ENCODE results near the gene NR2F2.

NR2F2 gene

GRCh38 chr15:96297783-96298182 lies 32.7 kb upstream of the NR2F2 start:
- no peak overlapping the region for H3K23ac ChIP-seq (ENCODE audit: low read depth, low read length, poor library complexity)
- H2BK5ac ChIP-seq (ENCODE audit: low read length): no peak overlapping the region
- H3K9me3 ChIP-seq (replicated peaks in 1 of 2; ENCODE audit: control insufficient read depth in 2 of 2, insufficient read depth in 1 of 2, low read depth in 1 of 2, low read length in 2 of 2): peaks cover 0 to 12% of the 10 kb centered on the region in 2 donors
- H4K91ac ChIP-seq (ENCODE audit: low read depth, low read length, poor library complexity): no peak overlapping the region
- no peak overlapping the region for H3K4me3 ChIP-seq (ENCODE audit: low read length in 2 of 2)
- H3K14ac ChIP-seq (ENCODE audit: low read length): no peak overlapping the region
- H2BK120ac ChIP-seq (ENCODE audit: low read depth, low read length): no peak overlapping the region
- no peaks in the 10 kb centered on the region for H3K36me3 ChIP-seq (replicated peaks in 1 of 2; ENCODE audit: control insufficient read depth in 2 of 2, insufficient read depth in 2 of 2, low read length in 2 of 2)
- no peak overlapping the region for H2BK12ac ChIP-seq (ENCODE audit: low read length)
- H4K8ac ChIP-seq (ENCODE audit: low read depth, low read length): no peak overlapping the region
- no peak overlapping the region for H3K18ac ChIP-seq (ENCODE audit: low read length)
- no peak overlapping the region for H2AK5ac ChIP-seq (ENCODE audit: low read depth, low read length)
- no peak overlapping the region for H2AFZ ChIP-seq (ENCODE audit: low read length)
- no peak overlapping the region for H2BK15ac ChIP-seq (ENCODE audit: low read length)
- WGBS, 2 donors (ENCODE audit: extremely low coverage in 2 of 2, insufficient read length in 2 of 2, insufficient replicate concordance in 1 of 2): no CpG with 5 or more reads among the region's 4 CpGs
- H3K27me3 ChIP-seq (ENCODE audit: control insufficient read depth in 3 of 3, insufficient read depth in 3 of 3, low read depth in 1 of 3, low read length in 3 of 3): no peaks in the 10 kb centered on the region
- DNase-seq (ENCODE audit: low spot score): no peak
- peaks cover 0 to 4% of the 10 kb centered on the region in 2 donors for H3K4me1 ChIP-seq (ENCODE audit: control insufficient read depth in 2 of 2, insufficient read depth in 1 of 2, low read depth in 1 of 2, low read length in 2 of 2)
- no peak overlapping the region for H3K27ac ChIP-seq (replicated peaks; ENCODE audit: low read length)
- no peaks in the 10 kb centered on the region for H3K79me1 ChIP-seq (ENCODE audit: low read depth, low read length)
- H3K4ac ChIP-seq (ENCODE audit: low read length): no peak overlapping the region
- H3K9ac ChIP-seq (ENCODE audit: low read depth, low read length, poor library complexity): no peak overlapping the region
- H3K4me2 ChIP-seq (ENCODE audit: insufficient read depth, low read length, poor library complexity, severe bottlenecking): no peak overlapping the region

- Histone ChIP-seq H4K8ac (ENCODE audit: low read depth, low read length) (no peak overlapping the region), H3K4ac (ENCODE audit: low read length) (no peak overlapping the region), H3K9me3 (replicated peaks in 1 of 2; ENCODE audit: control insufficient read depth in 2 of 2, insufficient read depth in 1 of 2, low read depth in 1 of 2, low read length in 2 of 2) (peaks cover 0 to 12% of the 10 kb centered on the region in 2 donors), H3K27me3 (ENCODE audit: control insufficient read depth in 3 of 3, insufficient read depth in 3 of 3, low read depth in 1 of 3, low read length in 3 of 3) (no peaks in the 10 kb centered on the region), H2AFZ (ENCODE audit: low read length) (no peak overlapping the region), H3K18ac (ENCODE audit: low read length) (no peak overlapping the region), H2BK12ac (ENCODE audit: low read length) (no peak overlapping the region), H3K36me3 (replicated peaks in 1 of 2; ENCODE audit: control insufficient read depth in 2 of 2, insufficient read depth in 2 of 2, low read length in 2 of 2) (no peaks in the 10 kb centered on the region), H3K14ac (ENCODE audit: low read length) (no peak overlapping the region), H2BK120ac (ENCODE audit: low read depth, low read length) (no peak overlapping the region), H3K79me1 (ENCODE audit: low read depth, low read length) (no peaks in the 10 kb centered on the region), H3K4me3 (ENCODE audit: low read length in 2 of 2) (no peak overlapping the region), H4K91ac (ENCODE audit: low read depth, low read length, poor library complexity) (no peak overlapping the region), H3K9ac (ENCODE audit: low read depth, low read length, poor library complexity) (no peak overlapping the region), H3K4me2 (ENCODE audit: insufficient read depth, low read length, poor library complexity, severe bottlenecking) (no peak overlapping the region), H3K4me1 (ENCODE audit: control insufficient read depth in 2 of 2, insufficient read depth in 1 of 2, low read depth in 1 of 2, low read length in 2 of 2) (peaks cover 0 to 4% of the 10 kb centered on the region in 2 donors), H2BK15ac (ENCODE audit: low read length) (no peak overlapping the region), H3K23ac (ENCODE audit: low read depth, low read length, poor library complexity) (no peak overlapping the region), H2BK5ac (ENCODE audit: low read length) (no peak overlapping the region), H2AK5ac (ENCODE audit: low read depth, low read length) (no peak overlapping the region), H3K27ac (replicated peaks; ENCODE audit: low read length) (no peak overlapping the region)
- no CpG with 5 or more reads among the region's 2 CpGs for WGBS, 2 donors (ENCODE audit: extremely low coverage in 2 of 2, insufficient read length in 2 of 2, insufficient replicate concordance in 1 of 2)
- no peak for DNase-seq (ENCODE audit: low spot score)
Observed at GRCh38 chr15:96298217-96298616, 32.3 kb upstream of the NR2F2 start.

GRCh38 chr15:96300836-96301235 lies 29.7 kb upstream of the NR2F2 start:
- Histone ChIP-seq H2AK5ac (ENCODE audit: low read depth, low read length) (no peak overlapping the region), H3K27me3 (ENCODE audit: control insufficient read depth in 3 of 3, insufficient read depth in 3 of 3, low read depth in 1 of 3, low read length in 3 of 3) (no peaks in the 10 kb centered on the region), H3K36me3 (replicated peaks in 1 of 2; ENCODE audit: control insufficient read depth in 2 of 2, insufficient read depth in 2 of 2, low read length in 2 of 2) (no peaks in the 10 kb centered on the region), H3K4me1 (ENCODE audit: control insufficient read depth in 2 of 2, insufficient read depth in 1 of 2, low read depth in 1 of 2, low read length in 2 of 2) (peaks cover 0 to 2% of the 10 kb centered on the region in 2 donors), H3K18ac (ENCODE audit: low read length) (no peak overlapping the region), H2BK5ac (ENCODE audit: low read length) (no peak overlapping the region), H3K4me3 (ENCODE audit: low read length in 2 of 2) (no peak overlapping the region), H3K4me2 (ENCODE audit: insufficient read depth, low read length, poor library complexity, severe bottlenecking) (no peak overlapping the region), H3K23ac (ENCODE audit: low read depth, low read length, poor library complexity) (no peak overlapping the region), H2BK12ac (ENCODE audit: low read length) (no peak overlapping the region), H3K9ac (ENCODE audit: low read depth, low read length, poor library complexity) (no peak overlapping the region), H3K14ac (ENCODE audit: low read length) (no peak overlapping the region), H3K4ac (ENCODE audit: low read length) (no peak overlapping the region), H2BK15ac (ENCODE audit: low read length) (no peak overlapping the region), H2BK120ac (ENCODE audit: low read depth, low read length) (no peak overlapping the region), H4K8ac (ENCODE audit: low read depth, low read length) (no peak overlapping the region), H3K79me1 (ENCODE audit: low read depth, low read length) (no peaks in the 10 kb centered on the region), H4K91ac (ENCODE audit: low read depth, low read length, poor library complexity) (no peak overlapping the region), H3K9me3 (replicated peaks in 1 of 2; ENCODE audit: control insufficient read depth in 2 of 2, insufficient read depth in 1 of 2, low read depth in 1 of 2, low read length in 2 of 2) (peaks cover 0 to 12% of the 10 kb centered on the region in 2 donors), H3K27ac (replicated peaks; ENCODE audit: low read length) (no peak overlapping the region), H2AFZ (ENCODE audit: low read length) (no peak overlapping the region)
- DNase-seq (ENCODE audit: low spot score): no peak
- no CpG with 5 or more reads among the region's 5 CpGs for WGBS, 2 donors (ENCODE audit: extremely low coverage in 2 of 2, insufficient read length in 2 of 2, insufficient replicate concordance in 1 of 2)

- Histone ChIP-seq H2BK15ac (ENCODE audit: low read length) (no peak overlapping the region), H3K14ac (ENCODE audit: low read length) (no peak overlapping the region), H2BK5ac (ENCODE audit: low read length) (no peak overlapping the region), H3K9ac (ENCODE audit: low read depth, low read length, poor library complexity) (no peak overlapping the region), H3K23ac (ENCODE audit: low read depth, low read length, poor library complexity) (no peak overlapping the region), H3K36me3 (replicated peaks in 1 of 2; ENCODE audit: control insufficient read depth in 2 of 2, insufficient read depth in 2 of 2, low read length in 2 of 2) (peaks cover 0 to 2% of the 10 kb centered on the region in 2 donors), H2BK120ac (ENCODE audit: low read depth, low read length) (no peak overlapping the region), H4K8ac (ENCODE audit: low read depth, low read length) (no peak overlapping the region), H2BK12ac (ENCODE audit: low read length) (no peak overlapping the region), H2AK5ac (ENCODE audit: low read depth, low read length) (no peak overlapping the region), H3K4me2 (ENCODE audit: insufficient read depth, low read length, poor library complexity, severe bottlenecking) (no peak overlapping the region), H3K4ac (ENCODE audit: low read length) (no peak overlapping the region), H3K4me1 (ENCODE audit: control insufficient read depth in 2 of 2, insufficient read depth in 1 of 2, low read depth in 1 of 2, low read length in 2 of 2) (peaks cover 0 to 2% of the 10 kb centered on the region in 2 donors), H3K27me3 (ENCODE audit: control insufficient read depth in 3 of 3, insufficient read depth in 3 of 3, low read depth in 1 of 3, low read length in 3 of 3) (no peaks in the 10 kb centered on the region), H2AFZ (ENCODE audit: low read length) (no peak overlapping the region), H3K79me1 (ENCODE audit: low read depth, low read length) (no peaks in the 10 kb centered on the region), H3K9me3 (replicated peaks in 1 of 2; ENCODE audit: control insufficient read depth in 2 of 2, insufficient read depth in 1 of 2, low read depth in 1 of 2, low read length in 2 of 2) (peaks cover 0 to 4% of the 10 kb centered on the region in 2 donors), H3K18ac (ENCODE audit: low read length) (no peak overlapping the region), H4K91ac (ENCODE audit: low read depth, low read length, poor library complexity) (no peak overlapping the region), H3K4me3 (ENCODE audit: low read length in 2 of 2) (no peak overlapping the region), H3K27ac (replicated peaks; ENCODE audit: low read length) (no peak overlapping the region)
- WGBS, 2 donors (ENCODE audit: extremely low coverage in 2 of 2, insufficient read length in 2 of 2, insufficient replicate concordance in 1 of 2): no CpG with 5 or more reads among the region's 9 CpGs
- no peak for DNase-seq (ENCODE audit: low spot score)
Observed at GRCh38 chr15:96303503-96304056, 26.9 kb upstream of the NR2F2 start.
